Sigmoid colon (tissue), 7 donors: Measurements from ENCODE around the gene ANKMY1. TPM values are rescaled to one million over a fixed set of nuclear protein-coding genes. Genes with fewer than 3 reads are reported as not detected.

Source experiments
- DNase-seq: peaks from one replicate; pipeline ENCODE4 v3.0.0-alpha.2; 2019
- H3K27ac ChIP-seq, 4 donors: fragments of 200-600 bp; sonication (generic); one replicate each; pipeline ENCODE4 v1.5.1; 2016 to 2019; ENCODE audit warnings: mild to moderate bottlenecking in 1 of 4
- H3K27me3 ChIP-seq, 3 donors: fragments of 200-600 bp; sonication (generic); one replicate each; pipeline ENCODE4 v1.5.1; 2019; ENCODE audit warnings: mild to moderate bottlenecking in 1 of 3
- H3K36me3 ChIP-seq, 4 donors: fragments of 200-600 bp; sonication (generic); one replicate each; pipeline ENCODE4 v1.5.1; 2016 to 2019
- H3K4me1 ChIP-seq, 4 donors: fragments of 200-600 bp; sonication (generic); one replicate each; pipeline ENCODE4 v1.5.1; 2017 to 2019
- H3K4me3 ChIP-seq, 4 donors: fragments of 200-600 bp; sonication (generic); one replicate each; pipeline ENCODE4 v1.5.1; 2017 to 2019; ENCODE audit warnings: mild to moderate bottlenecking in 2 of 4, moderate library complexity in 1 of 4
- H3K9me3 ChIP-seq, 4 donors: fragments of 200-600 bp in 3 of 4; sonication (generic) in 3 of 4; one replicate each; pipeline versions ENCODE4 v1.5.1 to v1.6.1; 2013 to 2019
- CTCF ChIP-seq, 4 experiments: fragments of 450-650 bp in 3 of 4; fragments of 200-600 bp in 1 of 4; IDR thresholded peaks; one replicate each; pipeline ENCODE4 v1.5.1; 2016 to 2019; ENCODE audit warnings: antibody characterized with exemption in 4 of 4, mild to moderate bottlenecking in 3 of 4, moderate library complexity in 2 of 4
- EP300 ChIP-seq, 4 donors: sonication (generic); formaldehyde crosslinking; IDR thresholded peaks; one replicate each; pipeline ENCODE4 v1.6.1; 2017; ENCODE audit warnings: antibody characterized with exemption in 4 of 4
- POLR2A ChIP-seq, 2 donors: fragments of 450-650 bp; IDR thresholded peaks; one replicate each; pipeline ENCODE4 v1.6.1; 2016; ENCODE audit warnings: antibody characterized with exemption in 2 of 2, mild to moderate bottlenecking in 2 of 2, moderate library complexity in 2 of 2
- POLR2AphosphoS5 ChIP-seq, 4 donors: sonication (generic); formaldehyde crosslinking; IDR thresholded peaks; one replicate each; pipeline ENCODE4 v1.6.1; 2017; ENCODE audit warnings: antibody characterized with exemption in 4 of 4
- WGBS, 2 donors: extraction: QIAGEN DNeasy Blood & Tissue Kit; methylation state at CpG; one replicate each; pipeline ENCODE4 v1.1.7; 2013; 5-methylcytosine and 5-hydroxymethylcytosine counted together
- intact Hi-C: fragments of 100-400 bp; cut with DNase I; formaldehyde crosslinking; loops from one replicate; pipeline ENCODE4 v1.15.1; 2023
- polyA plus RNA-seq, 3 donors: library from polyadenylated mRNA; stranded (reverse); fragments of 200-250 nt; gene quantifications; one replicate each; pipeline ENCODE4 v1.2.3, GENCODE V29; 2013
- total RNA-seq, 4 donors: library from RNA; depleted of rRNA; stranded (reverse); fragments of >200 nt; gene quantifications; one replicate each; pipeline ENCODE4 v1.1.0, GENCODE V29; 2016
- donor health status: healthy with polysubstance abuse.
- donor health status: Bipolar disorder and iron deficiency.
- donor health status: healthy.

ANKMY1 gene
- total and polyA plus RNA-seq, 7 donors: 3.6 to 14.0 (median 8.9) TPM

GRCh38 chr2:240572141-240573031 is 14.6 kb upstream of the ANKMY1 start:
- peaks cover 0 to 33% (median 30%) of the 10 kb centered on the region in 4 donors for H3K4me1 ChIP-seq
- H3K27me3 ChIP-seq: no peaks in the 10 kb centered on the region
- no peaks in the 10 kb centered on the region for H3K9me3 ChIP-seq
- no peak overlapping the region for H3K4me3 ChIP-seq
- no peak for TF ChIP-seq CTCF (IDR thresholded peaks at IDR 0.05)
- TF ChIP-seq POLR2AphosphoS5 (IDR thresholded peaks at IDR 0.05): no peak
- no peak for TF ChIP-seq EP300 (IDR thresholded peaks at IDR 0.05)
- no peak for TF ChIP-seq POLR2A (IDR thresholded peaks at IDR 0.05)
- H3K27ac ChIP-seq: no peak overlapping the region
- peaks cover 8 to 50% (median 26%) of the 10 kb centered on the region in 4 donors for H3K36me3 ChIP-seq
- intact Hi-C loops: no loop called here
- DNase-seq: peak; percentile 67
- 89 to 94% methylated on average over 30 of the region's 30 CpGs for WGBS, 2 donors

- H3K27ac ChIP-seq: no peak overlapping the region
- H3K27me3 ChIP-seq: no peaks in the 10 kb centered on the region
- no peak overlapping the region for H3K4me3 ChIP-seq
- no peaks in the 10 kb centered on the region for H3K9me3 ChIP-seq
- 92 to 94% methylated on average over 18 of the region's 18 CpGs for WGBS, 2 donors
- intact Hi-C loops: no loop called here
- peaks cover 0 to 41% (median 19%) of the 10 kb centered on the region in 4 donors for H3K36me3 ChIP-seq
- DNase-seq: peak; percentile 55
- H3K4me1 ChIP-seq: peaks cover 0 to 42% (median 39%) of the 10 kb centered on the region in 4 donors
- no peak for TF ChIP-seq POLR2AphosphoS5 (IDR thresholded peaks at IDR 0.05)
These were observed 13.7 kb upstream of the ANKMY1 start for GRCh38 chr2:240571314-240571973.

GRCh38 chr2:240570531-240571313 is 12.9 kb upstream of the ANKMY1 start:
- DNase-seq: peak; percentile 59
- TF ChIP-seq POLR2AphosphoS5 (IDR thresholded peaks at IDR 0.05) (no peak), CTCF (IDR thresholded peaks at IDR 0.05) (no peak), POLR2A (IDR thresholded peaks at IDR 0.05) (no peak), EP300 (IDR thresholded peaks at IDR 0.05) (no peak)
- Histone ChIP-seq H3K36me3 (peaks cover 0 to 35% (median 15%) of the 10 kb centered on the region in 4 donors), H3K4me3 (no peak overlapping the region), H3K27ac (no peak overlapping the region), H3K27me3 (no peaks in the 10 kb centered on the region), H3K9me3 (no peaks in the 10 kb centered on the region), H3K4me1 (peaks cover 0 to 49% (median 44%) of the 10 kb centered on the region in 4 donors)
- WGBS, 2 donors: 88 to 91% methylated on average over 11 of the region's 11 CpGs
- intact Hi-C loops: no loop called here

- Histone ChIP-seq H3K9me3 (no peaks in the 10 kb centered on the region), H3K36me3 (peaks cover 0 to 28% (median 9%) of the 10 kb centered on the region in 4 donors), H3K27me3 (no peaks in the 10 kb centered on the region), H3K4me3 (peak overlapping the region in 2 of 4 donors; percentile 69 to 83), H3K27ac (peak overlapping the region in 1 of 4 donors; percentile 80), H3K4me1 (peaks cover 0 to 55% (median 50%) of the 10 kb centered on the region in 4 donors)
- intact Hi-C loops: loop anchor here (5.0 to 10.0 kb wide), 3 partner anchors 133 to 745 kb away; partner anchors contain the start of genes GPC1, HDLBP and SEPTIN2
- DNase-seq: no peak
- TF ChIP-seq EP300 (IDR thresholded peaks at IDR 0.05) (no peak), POLR2AphosphoS5 (IDR thresholded peaks at IDR 0.05) (no peak), CTCF (IDR thresholded peaks at IDR 0.05) (no peak)
- 69 to 87% methylated on average over 15 of the region's 15 CpGs for WGBS, 2 donors
These were observed 12.3 kb upstream of the ANKMY1 start for GRCh38 chr2:240569998-240570530.
